HEK293 (cell line): ENCODE results near the gene NCR3LG1.

Experiments used
- HOXA7 ChIP-seq: sonication (generic); formaldehyde crosslinking; IDR thresholded peaks from 2 replicates; pipeline ENCODE4 v1.8.1; 2022; ENCODE audit warnings: missing genetic modification reagents, borderline replicate concordance
- HOXD13 ChIP-seq: sonication (generic); formaldehyde crosslinking; IDR thresholded peaks from 2 replicates; pipeline ENCODE4 v1.8.0; 2022; ENCODE audit warnings: missing genetic modification reagents, borderline replicate concordance
- KLF9 ChIP-seq: fragments of 450-650 bp; formaldehyde crosslinking; IDR thresholded peaks from 2 replicates; pipeline ENCODE4 v1.5.1; 2016; ENCODE audit warnings: missing biosample characterization, missing genetic modification characterization, low read depth
- PBX3 ChIP-seq: sonication (generic); formaldehyde crosslinking; IDR thresholded peaks from 2 replicates; pipeline ENCODE4 v1.8.1; 2022; ENCODE audit warnings: mild to moderate bottlenecking, moderate library complexity, missing genetic modification reagents
- ZNF155 ChIP-seq: fragments of 450-650 bp; formaldehyde crosslinking; IDR thresholded peaks from 2 replicates; pipeline ENCODE4 v1.5.1; 2016; ENCODE audit warnings: missing biosample characterization, missing genetic modification characterization
- ZNF202 ChIP-seq: fragments of 450-650 bp; formaldehyde crosslinking; IDR thresholded peaks from 2 replicates; pipeline ENCODE4 v1.5.1; 2016; ENCODE audit warnings: missing biosample characterization, missing genetic modification characterization, borderline replicate concordance
- ZNF239 ChIP-seq: fragments of 450-650 bp; formaldehyde crosslinking; IDR thresholded peaks from 2 replicates; pipeline ENCODE4 v1.5.1; 2016; ENCODE audit warnings: missing biosample characterization, missing genetic modification characterization
- ZNF266 ChIP-seq: fragments of 450-650 bp; formaldehyde crosslinking; IDR thresholded peaks from 2 replicates; pipeline ENCODE4 v1.5.1; 2016; ENCODE audit warnings: missing biosample characterization, missing genetic modification characterization, low read depth
- ZNF426 ChIP-seq: fragments of 450-650 bp; formaldehyde crosslinking; IDR thresholded peaks from 2 replicates; pipeline ENCODE4 v1.5.1; 2017; ENCODE audit warnings: missing biosample characterization, missing genetic modification characterization, mild to moderate bottlenecking, inconsistent platforms, moderate library complexity
- ZNF558 ChIP-seq: fragments of 450-650 bp; formaldehyde crosslinking; IDR thresholded peaks from 2 replicates; pipeline ENCODE4 v1.5.1; 2016; ENCODE audit warnings: missing biosample characterization, missing genetic modification characterization
- ZSCAN18 ChIP-seq: fragments of 450-650 bp; formaldehyde crosslinking; IDR thresholded peaks from 2 replicates; pipeline ENCODE4 v1.5.1; 2016; ENCODE audit warnings: missing biosample characterization, missing genetic modification characterization
- TF ChIP-seq, protein P1 (sequence below): fragments of 450-650 bp; formaldehyde crosslinking; IDR thresholded peaks from 2 replicates; pipeline ENCODE4 v1.5.1; 2016; ENCODE audit warnings: missing biosample characterization, missing genetic modification characterization

DNA sequence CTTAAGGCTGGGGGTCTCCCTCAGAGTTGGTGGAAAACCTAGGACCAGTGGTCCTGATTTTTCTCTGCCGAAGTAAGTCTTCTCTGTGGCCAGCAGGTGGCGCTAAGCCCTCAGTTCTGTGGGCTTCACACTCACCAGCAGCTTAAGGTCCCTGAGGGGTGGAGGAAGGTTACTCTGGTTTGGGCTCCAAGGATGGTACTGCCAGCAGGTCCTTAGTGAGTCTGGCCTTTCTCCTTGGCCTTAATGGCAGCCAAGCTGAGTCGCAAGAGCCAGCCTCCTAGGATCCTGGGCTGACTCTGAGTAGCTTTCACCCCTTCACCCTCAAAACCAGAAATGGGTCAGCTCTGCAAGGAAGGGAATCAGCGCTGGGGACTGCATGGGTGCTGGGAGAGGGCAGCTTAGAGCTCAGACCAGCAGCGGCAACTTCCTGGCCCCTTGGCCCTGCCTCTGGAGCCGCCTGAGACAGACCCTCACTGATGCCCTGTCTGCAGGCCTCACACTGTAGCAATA is 32.5 kb downstream of the NCR3LG1 start:
- TF ChIP-seq ZNF155 (tag by site-specific recombination), result no peak
- no peak for TF ChIP-seq ZNF426 (tag by site-specific recombination)
- no peak for TF ChIP-seq ZNF266 (tag by site-specific recombination)
- TF ChIP-seq ZNF558, result no peak
- TF ChIP-seq PBX3 (CRISPR knock-in tag), result no peak
- no peak for TF ChIP-seq ZSCAN18
- TF ChIP-seq, protein P1, sequence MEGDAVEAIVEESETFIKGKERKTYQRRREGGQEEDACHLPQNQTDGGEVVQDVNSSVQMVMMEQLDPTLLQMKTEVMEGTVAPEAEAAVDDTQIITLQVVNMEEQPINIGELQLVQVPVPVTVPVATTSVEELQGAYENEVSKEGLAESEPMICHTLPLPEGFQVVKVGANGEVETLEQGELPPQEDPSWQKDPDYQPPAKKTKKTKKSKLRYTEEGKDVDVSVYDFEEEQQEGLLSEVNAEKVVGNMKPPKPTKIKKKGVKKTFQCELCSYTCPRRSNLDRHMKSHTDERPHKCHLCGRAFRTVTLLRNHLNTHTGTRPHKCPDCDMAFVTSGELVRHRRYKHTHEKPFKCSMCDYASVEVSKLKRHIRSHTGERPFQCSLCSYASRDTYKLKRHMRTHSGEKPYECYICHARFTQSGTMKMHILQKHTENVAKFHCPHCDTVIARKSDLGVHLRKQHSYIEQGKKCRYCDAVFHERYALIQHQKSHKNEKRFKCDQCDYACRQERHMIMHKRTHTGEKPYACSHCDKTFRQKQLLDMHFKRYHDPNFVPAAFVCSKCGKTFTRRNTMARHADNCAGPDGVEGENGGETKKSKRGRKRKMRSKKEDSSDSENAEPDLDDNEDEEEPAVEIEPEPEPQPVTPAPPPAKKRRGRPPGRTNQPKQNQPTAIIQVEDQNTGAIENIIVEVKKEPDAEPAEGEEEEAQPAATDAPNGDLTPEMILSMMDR (tag by site-specific recombination), result peak; percentile 79
- no peak for TF ChIP-seq ZNF239 (tag by site-specific recombination)
- no peak for TF ChIP-seq HOXA7 (CRISPR knock-in tag)
- TF ChIP-seq ZNF202 (tag by site-specific recombination), result no peak
- no peak for TF ChIP-seq HOXD13 (CRISPR knock-in tag)
- TF ChIP-seq KLF9 (tag by site-specific recombination), result no peak
